HL-60 (cell line): ENCODE measurements around the gene PKD1L1.

Source experiments
- CTCF ChIP-seq: IDR thresholded peaks from one replicate; pipeline ENCODE4 v1.5.1; 2011; ENCODE audit warnings: low read length, control low read depth, inconsistent platforms; ENCODE audit not compliant: insufficient read depth
- GABPA ChIP-seq: IDR thresholded peaks from 2 replicates; pipeline ENCODE4 v1.6.1; 2012; ENCODE audit warnings: low read depth
- POLR2AphosphoS5 ChIP-seq: IDR thresholded peaks from 2 replicates; pipeline ENCODE4 v1.6.1; 2012; ENCODE audit warnings: low read depth

GRCh38 chr7:47945261-47946015 is 2.8 kb downstream of the PKD1L1 start:
- TF ChIP-seq CTCF: peak; percentile 37
- TF ChIP-seq GABPA: no peak
- no peak for TF ChIP-seq POLR2AphosphoS5
